Stomach (tissue), 19 donors: ENCODE data around the gene OR2H2. TPM values are rescaled to one million over a fixed set of nuclear protein-coding genes. Genes with fewer than 3 reads are reported as not detected.
A peak's percentile ranks its signal among the peaks of the same experiment; 100 is the strongest.

Source experiments
- DNase-seq, 2 donors: peaks; one replicate each; pipeline versions ENCODE4 v3.0.0 to v3.0.0-alpha.2; 2013 to 2019
- H3K27ac ChIP-seq, 5 donors: fragments of 200-600 bp in 4 of 5; sonication (generic) in 4 of 5; one replicate each; pipeline ENCODE4 v1.5.1; 2013 to 2019; ENCODE audit warnings: mild to moderate bottlenecking in 1 of 5, moderate library complexity in 1 of 5
- H3K27me3 ChIP-seq, 3 donors: fragments of 200-600 bp; sonication (generic); one replicate each; pipeline ENCODE4 v1.5.1; 2017 to 2019; ENCODE audit warnings: mixed run types in 1 of 3
- H3K36me3 ChIP-seq, 4 donors: fragments of 200-600 bp; sonication (generic); 1 replicate in 3 of 4; 2 replicates in 1 of 4; pipeline ENCODE4 v1.5.1; 2016 to 2019
- H3K4me1 ChIP-seq, 4 donors: fragments of 200-600 bp; sonication (generic); one replicate each; pipeline ENCODE4 v1.5.1; 2016 to 2019
- H3K4me3 ChIP-seq, 4 donors: fragments of 200-600 bp; sonication (generic) in 3 of 4; one replicate each; pipeline ENCODE4 v1.5.1; 2016 to 2019; ENCODE audit warnings: mild to moderate bottlenecking in 1 of 4
- H3K9me3 ChIP-seq, 4 donors: fragments of 200-600 bp; sonication (generic); one replicate each; pipeline ENCODE4 v1.5.1; 2016 to 2019
- CTCF ChIP-seq, 7 experiments: fragments of 450-650 bp in 4 of 7; fragments of 200-600 bp in 3 of 7; sonication (generic) in 3 of 7; IDR thresholded peaks; one replicate each; pipeline ENCODE4 v1.5.1; 2016 to 2019; ENCODE audit warnings: antibody characterized with exemption in 7 of 7, control low read depth in 2 of 7, mild to moderate bottlenecking in 1 of 7
- EP300 ChIP-seq: sonication (generic); formaldehyde crosslinking; IDR thresholded peaks from one replicate; pipeline ENCODE4 v1.6.1; 2017; ENCODE audit warnings: antibody characterized with exemption
- POLR2A ChIP-seq, 4 donors: fragments of 450-650 bp; IDR thresholded peaks; one replicate each; pipeline ENCODE4 v1.6.1; 2016; ENCODE audit warnings: antibody characterized with exemption in 4 of 4, control low read depth in 2 of 4, mild to moderate bottlenecking in 1 of 4, moderate library complexity in 1 of 4
- POLR2AphosphoS5 ChIP-seq, 3 donors: sonication (generic); formaldehyde crosslinking; IDR thresholded peaks; one replicate each; pipeline ENCODE4 v1.6.1; 2016; ENCODE audit warnings: antibody characterized with exemption in 3 of 3
- WGBS, 5 donors: extraction: QIAGEN DNeasy Blood & Tissue Kit in 3 of 5; methylation state at CpG; one replicate each; pipeline versions ENCODE4 v1.1.5 to v1.1.7; 2013 to 2018; 5-methylcytosine and 5-hydroxymethylcytosine counted together
- intact Hi-C: fragments of 100-400 bp; cut with DNase I; formaldehyde crosslinking; loops from one replicate; pipeline ENCODE4 v1.15.1; 2023; ENCODE audit warnings: low total_unique reads
- long read RNA-seq, 10 donors: transcript quantifications; one replicate each; lab custom pipeline, GENCODE V29; 2026
- polyA plus RNA-seq, 3 donors: library from polyadenylated mRNA; stranded (reverse); fragments of 200-250 nt; gene quantifications; one replicate each; pipeline ENCODE4 v1.2.3, GENCODE V29; 2013
- total RNA-seq, 5 donors: library from RNA; depleted of rRNA; stranded (reverse); fragments of >200 nt; gene quantifications; one replicate each; pipeline versions ENCODE4 v1.1.0 to v1.2.3, GENCODE V29; 2014 to 2016
- donor health status: healthy with polysubstance abuse.
- donor health status: Bipolar disorder and iron deficiency.
- donor health status: healthy.

The OR2H2 gene
- total RNA-seq (not detected), polyA plus RNA-seq (not detected)
- long read RNA-seq, donor 1, result 0 reads
- long read RNA-seq, donor 2, result 0 reads
- long read RNA-seq, donor 3, result 0 reads
- long read RNA-seq, donor 4, result 0 reads
- long read RNA-seq, donor 5, result 0 reads
- long read RNA-seq, donor 6, result 0 reads
- long read RNA-seq, donor 7, partial matches to known transcripts, result 0 of 1 reads
- long read RNA-seq, donor 7, other reads (novel, unspliced or antisense), result 0 of 1 reads
- long read RNA-seq, donor 8, partial matches to known transcripts, result 0 of 1 reads
- long read RNA-seq, donor 8, other reads (novel, unspliced or antisense), result 0 of 1 reads
- long read RNA-seq, donor 9, result 0 reads
- long read RNA-seq, donor 10, partial matches to known transcripts, result 0 of 1 reads
- long read RNA-seq, donor 10, other reads (novel, unspliced or antisense), result 0 of 1 reads

- TF ChIP-seq POLR2AphosphoS5 (IDR thresholded peaks at IDR 0.05) (no peak), EP300 (no peak), CTCF (IDR thresholded peaks at IDR 0.05) (no peak), POLR2A (IDR thresholded peaks at IDR 0.05) (no peak)
- H3K36me3 ChIP-seq, result no peaks in the 10 kb centered on the region
- H3K4me1 ChIP-seq, result no peaks in the 10 kb centered on the region
- intact Hi-C loops, result loop anchor here (5.0 kb wide), 1 partner anchor 898 kb away; no protein-coding TSS in a partner anchor
- no peak within 1 kb of the TSS for H3K4me3 ChIP-seq
- peaks cover 0 to 31% (median 4%) of the 10 kb centered on the region in 3 donors for H3K27me3 ChIP-seq
- H3K27ac ChIP-seq, result no peak within 1 kb of the TSS
- DNase-seq, result no peak
- no peaks in the 10 kb centered on the region for H3K9me3 ChIP-seq
Observed at GRCh38 chr6:29584821-29585220, at the start of gene OR2H2. Gene OR2H2, plus strand, starts transcription at chr6:29585121. Its CDS starts 2,824 bp downstream, at chr6:29587945.

DNA sequence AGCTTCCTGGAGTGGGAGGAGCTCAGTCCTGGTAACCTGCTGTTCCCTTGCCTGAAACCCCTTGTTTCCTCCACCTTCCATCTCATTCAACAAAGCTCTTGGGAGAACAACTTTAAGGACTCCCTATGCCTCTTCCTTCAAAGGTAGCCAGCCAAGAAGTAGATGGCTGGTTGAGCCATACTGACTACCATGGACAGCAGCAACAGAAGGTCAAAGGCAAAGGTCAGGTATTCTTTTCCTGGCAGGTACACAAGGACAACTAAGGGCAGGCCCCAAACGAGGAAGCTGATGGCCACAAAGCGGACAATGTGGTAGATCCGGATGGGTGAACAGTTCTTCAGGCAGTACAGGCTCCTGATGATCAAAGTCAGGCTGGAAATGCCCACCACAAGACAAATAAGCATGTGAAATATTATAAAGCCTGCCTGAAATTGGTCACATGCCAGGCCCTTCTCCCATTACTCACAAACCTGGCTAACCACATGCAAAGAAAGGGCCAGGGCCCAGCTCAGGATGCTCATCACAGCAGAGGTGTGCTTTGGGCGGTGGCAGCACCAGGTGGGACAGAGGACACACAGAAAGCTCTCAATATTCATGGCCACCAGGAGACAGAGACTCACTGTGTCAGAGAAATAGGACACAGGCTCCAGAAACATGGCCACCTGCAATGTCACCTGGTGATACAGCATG lies 47.1 kb upstream of the OR2H2 start:
- DNase-seq, result no peak
- H3K36me3 ChIP-seq, result no peaks in the 10 kb centered on the region
- H3K4me3 ChIP-seq, result no peak overlapping the region
- WGBS, 5 donors, result 72 to 81% (median 75%) methylated on average over 4 of the region's 4 CpGs
- no peak overlapping the region for H3K27ac ChIP-seq
- H3K27me3 ChIP-seq, result peaks cover 0 to 10% (median 0%) of the 10 kb centered on the region in 3 donors
- TF ChIP-seq EP300, result no peak
- no peak for TF ChIP-seq POLR2AphosphoS5 (IDR thresholded peaks at IDR 0.05)
- TF ChIP-seq CTCF (IDR thresholded peaks at IDR 0.05), result no peak
- no peaks in the 10 kb centered on the region for H3K9me3 ChIP-seq
- intact Hi-C loops, result no loop called here
- H3K4me1 ChIP-seq, result no peaks in the 10 kb centered on the region

DNA sequence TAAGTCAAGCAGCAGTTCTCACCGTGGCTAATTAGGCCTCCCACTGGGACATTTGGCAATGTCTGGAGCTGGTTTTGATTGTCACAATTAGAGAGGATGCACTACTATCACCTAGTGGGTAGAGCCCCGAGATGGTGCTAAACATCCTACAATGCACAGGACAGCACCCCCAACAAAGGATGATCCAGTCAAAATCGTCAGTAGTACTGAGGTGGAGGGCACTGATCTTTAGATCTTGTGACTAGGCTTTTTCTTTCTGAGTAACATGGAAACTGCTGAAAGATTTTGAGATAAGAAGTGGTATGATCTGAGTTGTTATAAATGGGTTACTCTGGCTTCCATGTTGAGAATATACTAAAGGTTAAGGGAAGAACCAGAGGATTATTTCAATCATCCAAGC lies 37.3 kb upstream of the OR2H2 start:
- no peak overlapping the region for H3K4me3 ChIP-seq
- no peaks in the 10 kb centered on the region for H3K36me3 ChIP-seq
- intact Hi-C loops, result no loop called here
- peaks cover 0 to under 1% (median under 1%) of the 10 kb centered on the region in 4 donors for H3K4me1 ChIP-seq
- peaks cover 0 to 22% (median 0%) of the 10 kb centered on the region in 3 donors for H3K27me3 ChIP-seq
- TF ChIP-seq EP300 (no peak), POLR2AphosphoS5 (IDR thresholded peaks at IDR 0.05) (no peak), POLR2A (IDR thresholded peaks at IDR 0.05) (no peak), CTCF (IDR thresholded peaks at IDR 0.05) (no peak)
- no peaks in the 10 kb centered on the region for H3K9me3 ChIP-seq
- 28 to 47% (median 33%) methylated on average over 3 of the region's 3 CpGs for WGBS, 5 donors
- no peak overlapping the region for H3K27ac ChIP-seq
- DNase-seq, result no peak

DNA sequence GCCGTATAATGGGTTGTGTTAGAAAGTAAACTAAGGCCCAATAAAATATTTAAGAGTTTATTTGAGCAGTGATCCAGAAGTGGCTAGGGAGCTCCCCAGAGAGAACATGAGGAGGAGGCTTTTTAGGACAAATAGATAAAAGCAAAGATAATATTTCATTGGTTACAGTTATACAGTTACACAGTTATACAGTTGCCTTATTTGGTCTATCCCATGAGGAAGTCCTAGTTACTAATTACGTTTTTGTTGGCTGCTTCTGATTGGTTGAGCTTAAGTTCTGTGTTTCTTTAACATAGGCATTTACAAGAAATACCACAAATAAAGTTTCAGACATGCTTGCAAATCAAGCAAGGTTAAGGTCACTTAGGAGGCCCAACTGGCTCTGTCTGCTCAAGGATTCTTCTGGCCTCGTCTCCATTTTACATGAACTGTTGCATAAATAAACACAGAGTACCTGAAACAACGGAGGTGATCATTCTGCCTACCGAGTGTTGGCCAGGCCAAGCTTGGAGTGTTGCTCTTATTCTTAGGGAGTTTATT lies 32.3 kb upstream of the OR2H2 start:
- Histone ChIP-seq H3K4me1 (peaks cover 12 to 17% (median 15%) of the 10 kb centered on the region in 4 donors), H3K27me3 (peaks cover 3 to 60% (median 32%) of the 10 kb centered on the region in 3 donors), H3K27ac (peak overlapping the region in 2 of 5 donors; percentile 54 to 55), H3K9me3 (no peaks in the 10 kb centered on the region), H3K4me3 (peak overlapping the region; percentile 39 to 52 (median 45)), H3K36me3 (no peaks in the 10 kb centered on the region)
- peak in 1 of 2 donors; percentile 84 for DNase-seq
- TF ChIP-seq POLR2AphosphoS5 (IDR thresholded peaks at IDR 0.05) (no peak), EP300 (no peak), POLR2A (IDR thresholded peaks at IDR 0.05) (no peak), CTCF (IDR thresholded peaks at IDR 0.05) (no peak)
- intact Hi-C loops, result no loop called here
- WGBS, 5 donors, result 23 to 29% (median 28%) methylated on average over 5 of the region's 5 CpGs
